ENCODE results near the gene SLC38A3.

DNA sequence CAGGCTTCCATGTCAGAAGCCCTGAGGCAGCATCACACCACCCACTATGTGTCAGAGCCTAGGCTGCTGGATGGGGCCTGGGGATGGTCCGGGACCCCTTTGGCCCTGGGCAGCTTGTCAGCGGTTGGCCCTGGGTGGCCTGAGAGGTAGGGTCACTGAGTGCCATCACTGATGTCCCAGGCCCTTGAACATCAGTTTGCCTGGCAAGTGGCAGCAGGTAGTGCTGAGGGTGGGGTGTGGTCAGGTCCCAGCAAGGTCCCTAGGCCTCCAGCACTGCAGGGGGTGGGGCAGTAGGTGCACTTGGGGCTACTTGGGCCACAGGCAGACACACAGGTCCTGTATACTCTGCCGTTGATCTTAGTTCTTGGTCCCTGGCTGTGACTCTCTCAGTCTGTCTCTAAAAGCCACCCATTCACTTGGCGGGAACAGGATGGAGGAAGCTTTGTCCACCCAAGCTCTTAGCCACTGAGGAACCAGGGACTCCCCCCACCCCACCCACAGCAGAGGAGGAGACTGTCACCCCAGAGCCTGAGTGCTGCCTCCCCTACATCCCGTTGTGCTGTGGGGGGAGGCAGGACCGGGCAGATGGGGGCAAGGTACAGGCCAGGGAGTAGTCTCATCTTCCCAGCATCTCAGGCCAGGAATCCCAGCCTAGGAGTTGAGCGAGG is 36.8 kb downstream of the SLC38A3 start:
- TF ChIP-seq, protein P1, sequence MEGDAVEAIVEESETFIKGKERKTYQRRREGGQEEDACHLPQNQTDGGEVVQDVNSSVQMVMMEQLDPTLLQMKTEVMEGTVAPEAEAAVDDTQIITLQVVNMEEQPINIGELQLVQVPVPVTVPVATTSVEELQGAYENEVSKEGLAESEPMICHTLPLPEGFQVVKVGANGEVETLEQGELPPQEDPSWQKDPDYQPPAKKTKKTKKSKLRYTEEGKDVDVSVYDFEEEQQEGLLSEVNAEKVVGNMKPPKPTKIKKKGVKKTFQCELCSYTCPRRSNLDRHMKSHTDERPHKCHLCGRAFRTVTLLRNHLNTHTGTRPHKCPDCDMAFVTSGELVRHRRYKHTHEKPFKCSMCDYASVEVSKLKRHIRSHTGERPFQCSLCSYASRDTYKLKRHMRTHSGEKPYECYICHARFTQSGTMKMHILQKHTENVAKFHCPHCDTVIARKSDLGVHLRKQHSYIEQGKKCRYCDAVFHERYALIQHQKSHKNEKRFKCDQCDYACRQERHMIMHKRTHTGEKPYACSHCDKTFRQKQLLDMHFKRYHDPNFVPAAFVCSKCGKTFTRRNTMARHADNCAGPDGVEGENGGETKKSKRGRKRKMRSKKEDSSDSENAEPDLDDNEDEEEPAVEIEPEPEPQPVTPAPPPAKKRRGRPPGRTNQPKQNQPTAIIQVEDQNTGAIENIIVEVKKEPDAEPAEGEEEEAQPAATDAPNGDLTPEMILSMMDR (IDR thresholded peaks at IDR 0.05) = no peak
- no peak for TF ChIP-seq POLR2A (IDR thresholded peaks at IDR 0.05)

Measured in esophagus squamous epithelium (tissue), 4 donors.